HG03442 (cell line): ENCODE data around the gene ERC1.

ENCODE experiments used
- ATAC-seq: cut with Tn5 transposase; IDR thresholded peaks from one replicate; pipeline ENCODE4 v1.9.1; 2021; ENCODE audit warnings: mild to moderate bottlenecking, moderate library complexity; ENCODE audit not compliant: unreplicated experiment

The ERC1 gene

GRCh38 chr12:1467710-1468109, 476.7 kb downstream of the ERC1 start:
- no peak for ATAC-seq

GRCh38 chr12:1469070-1469469, 478.0 kb downstream of the ERC1 start:
- no peak for ATAC-seq

GRCh38 chr12:1470051-1470450, 479.0 kb downstream of the ERC1 start:
- no peak for ATAC-seq

- ATAC-seq, result no peak
These were observed 480.2 kb downstream of the ERC1 start for GRCh38 chr12:1471224-1471623.

- ATAC-seq, result no peak
These were observed 482.4 kb downstream of the ERC1 start for GRCh38 chr12:1473418-1473817.

- no peak for ATAC-seq
These were observed 483.1 kb downstream of the ERC1 start for GRCh38 chr12:1474041-1474573.

GRCh38 chr12:1474574-1475153, 483.6 kb downstream of the ERC1 start:
- no peak for ATAC-seq

GRCh38 chr12:1479645-1480044, 488.6 kb downstream of the ERC1 start:
- ATAC-seq, result no peak

- no peak for ATAC-seq
These were observed 490.3 kb downstream of the ERC1 start for GRCh38 chr12:1481326-1481725.

- ATAC-seq, result no peak
These were observed 490.9 kb downstream of the ERC1 start for GRCh38 chr12:1481906-1482305.

- ATAC-seq, result no peak
These were observed 497.9 kb downstream of the ERC1 start for GRCh38 chr12:1488908-1489381.

GRCh38 chr12:1491983-1492697, 501.1 kb downstream of the ERC1 start:
- ATAC-seq, result no peak

GRCh38 chr12:1493781-1494565, 502.9 kb downstream of the ERC1 start:
- no peak for ATAC-seq

- no peak for ATAC-seq
These were observed 503.8 kb downstream of the ERC1 start for GRCh38 chr12:1494856-1495255.

- ATAC-seq, result no peak
These were observed 505.3 kb downstream of the ERC1 start for GRCh38 chr12:1496162-1496900.

GRCh38 chr12:1497161-1497560, 506.1 kb downstream of the ERC1 start:
- ATAC-seq, result no peak

GRCh38 chr12:1498199-1498740, 507.2 kb downstream of the ERC1 start:
- no peak for ATAC-seq

- no peak for ATAC-seq
These were observed 508.3 kb downstream of the ERC1 start for GRCh38 chr12:1499351-1499750.

- ATAC-seq, result no peak
These were observed 509.2 kb downstream of the ERC1 start for GRCh38 chr12:1500095-1500801.

GRCh38 chr12:1501001-1501400, 510.0 kb downstream of the ERC1 start:
- no peak for ATAC-seq
